Coronary artery (tissue), 2 donors: Measurements from ENCODE around the gene ARHGEF40.
A peak's percentile ranks its signal among the peaks of the same experiment; 100 is the strongest.

Experiments
- DNase-seq: peaks from one replicate; pipeline ENCODE4 v3.0.0-alpha.2; 2017; ENCODE audit warnings: low spot score
- H3K27ac ChIP-seq, 2 donors: fragments of 200-600 bp; sonication (generic); one replicate each; pipeline ENCODE4 v1.5.1; 2016 to 2019
- H3K4me3 ChIP-seq: fragments of 200-600 bp; sonication (generic); 2 replicates; pipeline ENCODE4 v1.5.1; 2016; ENCODE audit warnings: mild to moderate bottlenecking, moderate library complexity
- TF ChIP-seq, protein P1 (sequence below): fragments of 200-600 bp; sonication (generic); IDR thresholded peaks from one replicate; pipeline ENCODE4 v1.5.1; 2019; ENCODE audit warnings: antibody characterized with exemption

Gene ARHGEF40

DNA sequence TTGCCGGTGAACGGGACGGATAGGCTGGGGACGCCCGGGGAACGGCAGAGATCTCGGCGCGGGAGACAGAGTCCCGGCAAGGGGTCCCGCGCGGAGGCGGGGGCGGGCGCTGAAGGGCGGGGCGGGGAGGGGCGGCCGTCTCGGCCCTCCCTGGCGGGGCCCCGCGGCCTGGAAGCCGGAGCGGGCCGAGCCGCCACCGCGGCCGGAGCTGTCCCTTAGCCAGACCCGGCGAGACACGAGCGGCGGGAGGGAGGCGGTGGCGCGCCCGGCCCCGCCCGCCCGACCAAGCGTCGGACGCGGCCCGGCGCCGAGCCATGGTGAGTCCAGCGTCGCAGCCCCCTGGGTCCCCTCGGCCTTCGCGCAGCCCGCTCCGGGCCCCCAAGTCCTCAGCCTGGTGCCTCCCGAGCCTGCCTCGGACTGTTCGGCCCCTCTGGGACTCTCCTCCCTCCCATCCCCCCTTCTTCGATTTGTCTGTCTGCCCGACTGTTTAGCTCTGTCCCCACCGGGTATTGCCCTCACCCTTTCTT is at the start of gene ARHGEF40:
TSS of gene ARHGEF40 (plus strand) at position 222 of the 527 bp plus-strand sequence. CDS start at position 315, 93 bp downstream.
- Histone ChIP-seq H3K4me3 (peak within 1 kb of the TSS; percentile 80), H3K27ac (peak within 1 kb of the TSS; percentile 93 to 97)
- TF ChIP-seq, protein P1, sequence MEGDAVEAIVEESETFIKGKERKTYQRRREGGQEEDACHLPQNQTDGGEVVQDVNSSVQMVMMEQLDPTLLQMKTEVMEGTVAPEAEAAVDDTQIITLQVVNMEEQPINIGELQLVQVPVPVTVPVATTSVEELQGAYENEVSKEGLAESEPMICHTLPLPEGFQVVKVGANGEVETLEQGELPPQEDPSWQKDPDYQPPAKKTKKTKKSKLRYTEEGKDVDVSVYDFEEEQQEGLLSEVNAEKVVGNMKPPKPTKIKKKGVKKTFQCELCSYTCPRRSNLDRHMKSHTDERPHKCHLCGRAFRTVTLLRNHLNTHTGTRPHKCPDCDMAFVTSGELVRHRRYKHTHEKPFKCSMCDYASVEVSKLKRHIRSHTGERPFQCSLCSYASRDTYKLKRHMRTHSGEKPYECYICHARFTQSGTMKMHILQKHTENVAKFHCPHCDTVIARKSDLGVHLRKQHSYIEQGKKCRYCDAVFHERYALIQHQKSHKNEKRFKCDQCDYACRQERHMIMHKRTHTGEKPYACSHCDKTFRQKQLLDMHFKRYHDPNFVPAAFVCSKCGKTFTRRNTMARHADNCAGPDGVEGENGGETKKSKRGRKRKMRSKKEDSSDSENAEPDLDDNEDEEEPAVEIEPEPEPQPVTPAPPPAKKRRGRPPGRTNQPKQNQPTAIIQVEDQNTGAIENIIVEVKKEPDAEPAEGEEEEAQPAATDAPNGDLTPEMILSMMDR: no peak
- DNase-seq: no peak

DNA sequence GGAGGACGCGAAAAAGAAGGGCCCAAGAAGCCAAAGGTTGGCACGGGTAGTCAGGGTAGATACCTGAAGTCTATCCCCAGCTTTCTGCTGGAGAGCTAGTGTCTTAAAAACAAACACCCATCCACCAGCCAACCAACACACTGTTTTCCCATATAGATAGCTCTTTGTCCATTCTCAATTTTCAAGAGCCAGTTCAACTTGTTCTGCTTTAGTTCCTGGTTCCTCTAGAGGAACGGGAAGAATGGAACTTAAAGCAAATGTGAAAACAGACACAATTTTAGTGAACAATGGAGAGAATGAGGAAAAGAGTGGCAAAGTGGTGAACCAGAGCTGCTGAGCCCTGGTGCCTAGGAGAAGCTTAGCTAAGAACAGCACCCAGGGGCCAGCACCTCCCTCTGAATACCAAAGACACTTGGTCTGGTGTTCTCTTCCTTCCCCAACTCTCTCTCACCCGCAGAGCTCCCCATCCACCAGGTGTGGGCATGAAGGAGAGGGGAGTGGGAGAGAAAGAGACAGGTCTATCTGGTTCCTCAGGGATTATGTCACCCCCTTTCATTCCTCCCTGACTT is 49.0 kb upstream of the ARHGEF40 start:
- Histone ChIP-seq H3K4me3 (no peak overlapping the region), H3K27ac (no peak overlapping the region)
- peak; percentile 38 for DNase-seq
- TF ChIP-seq, protein P1: no peak

DNA sequence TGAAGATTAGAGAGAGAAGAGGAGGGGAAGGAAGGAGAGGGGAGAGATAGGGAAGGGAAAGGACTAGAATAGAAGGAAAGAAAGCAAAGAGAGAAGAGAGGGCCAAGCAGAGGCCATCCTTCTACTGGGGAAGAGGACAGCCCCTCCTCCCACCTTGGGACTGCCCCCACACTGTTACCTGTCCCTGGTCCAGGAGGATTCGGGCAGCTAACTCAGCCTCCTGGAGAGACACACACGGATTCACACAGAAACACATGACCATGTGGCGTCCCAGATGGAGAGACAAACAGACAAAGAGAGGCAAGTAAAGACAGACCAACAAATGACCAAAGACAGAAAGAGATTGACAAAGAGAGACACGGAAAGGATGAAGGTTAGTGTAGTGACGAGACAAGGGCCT is 47.4 kb upstream of the ARHGEF40 start:
- peak overlapping the region; percentile 88 for H3K4me3 ChIP-seq
- DNase-seq: peak; percentile 45
- peak overlapping the region in 1 of 2 donors; percentile 94 for H3K27ac ChIP-seq
- TF ChIP-seq, protein P1: no peak

GRCh38 chr14:21023174-21023573 is 46.9 kb upstream of the ARHGEF40 start:
- Histone ChIP-seq H3K27ac (peak overlapping the region; percentile 94), H3K4me3 (peak overlapping the region; percentile 88)
- peak; percentile 56 for DNase-seq
- TF ChIP-seq, protein P1: no peak

DNA sequence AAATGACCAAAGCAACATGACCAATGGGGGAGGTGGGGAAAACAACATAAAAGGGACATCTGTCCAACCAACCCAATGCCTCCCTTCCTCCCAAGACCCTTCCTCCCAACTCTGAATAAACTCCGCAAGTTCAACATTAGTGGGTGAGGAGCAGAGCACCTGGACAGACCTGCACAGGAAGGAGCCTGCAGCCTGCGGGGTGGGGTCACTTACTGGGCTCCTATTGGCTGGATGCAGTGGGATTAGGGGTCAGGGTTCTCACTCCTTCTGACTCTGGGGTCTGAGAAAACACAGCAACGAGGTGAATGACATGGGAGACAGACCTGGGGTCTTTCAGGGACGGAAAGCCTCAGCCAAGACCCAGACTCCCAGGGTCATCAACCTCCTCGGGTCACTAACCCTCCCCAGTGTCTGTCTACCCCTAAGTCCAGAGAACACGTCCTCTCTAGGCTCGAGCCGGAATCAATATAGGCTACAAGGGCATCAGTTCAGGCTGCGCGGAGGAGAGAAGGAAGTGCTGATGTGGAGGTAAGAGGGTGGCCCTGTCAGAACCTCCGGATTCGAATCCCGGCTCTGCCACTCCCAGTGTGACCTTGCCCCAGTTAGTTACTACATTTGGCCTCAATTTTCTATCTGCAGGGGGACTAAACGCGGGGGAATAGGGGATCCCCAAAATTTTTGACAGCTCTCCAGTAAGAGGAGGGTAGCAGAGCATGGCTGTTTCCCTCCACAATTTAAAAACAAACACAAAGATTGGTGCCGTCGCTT is 46.1 kb upstream of the ARHGEF40 start:
- Histone ChIP-seq H3K27ac (peak overlapping the region; percentile 94), H3K4me3 (peak overlapping the region; percentile 88)
- TF ChIP-seq, protein P1: no peak
- DNase-seq: peak; percentile 71

GRCh38 chr14:21024585-21025370 is 45.3 kb upstream of the ARHGEF40 start, which contains the start of gene NDRG2:
Gene NDRG2, minus strand, starts transcription at chr14:21025061. Its CDS starts 1,746 bp downstream, at chr14:21023315.
- Histone ChIP-seq H3K27ac (peak within 1 kb of the TSS; percentile 94), H3K4me3 (peak within 1 kb of the TSS; percentile 88)
- DNase-seq: peak; percentile 84
- TF ChIP-seq, protein P1: no peak
